Sigmoid colon (tissue), 7 donors: ENCODE results near the gene LARP6. TPM values are rescaled to one million over a fixed set of nuclear protein-coding genes. Genes with fewer than 3 reads are reported as not detected.
A peak's percentile ranks its signal among the peaks of the same experiment; 100 is the strongest.
"Not testable (repeated sequence)": the region's sequence is repeated elsewhere in the genome, so short reads cannot be mapped to it uniquely, and the experiment has no call there.

Experiments used
- DNase-seq: peaks from one replicate; pipeline ENCODE4 v3.0.0-alpha.2; 2019
- H3K27ac ChIP-seq, 4 donors: fragments of 200-600 bp; sonication (generic); one replicate each; pipeline ENCODE4 v1.5.1; 2016 to 2019; ENCODE audit warnings: mild to moderate bottlenecking in 1 of 4
- H3K27me3 ChIP-seq, 3 donors: fragments of 200-600 bp; sonication (generic); one replicate each; pipeline ENCODE4 v1.5.1; 2019; ENCODE audit warnings: mild to moderate bottlenecking in 1 of 3
- H3K36me3 ChIP-seq, 4 donors: fragments of 200-600 bp; sonication (generic); one replicate each; pipeline ENCODE4 v1.5.1; 2016 to 2019
- H3K4me1 ChIP-seq, 4 donors: fragments of 200-600 bp; sonication (generic); one replicate each; pipeline ENCODE4 v1.5.1; 2017 to 2019
- H3K4me3 ChIP-seq, 4 donors: fragments of 200-600 bp; sonication (generic); one replicate each; pipeline ENCODE4 v1.5.1; 2017 to 2019; ENCODE audit warnings: mild to moderate bottlenecking in 2 of 4, moderate library complexity in 1 of 4
- H3K9me3 ChIP-seq, 4 donors: fragments of 200-600 bp in 3 of 4; sonication (generic) in 3 of 4; one replicate each; pipeline versions ENCODE4 v1.5.1 to v1.6.1; 2013 to 2019
- CTCF ChIP-seq, 4 experiments: fragments of 450-650 bp in 3 of 4; fragments of 200-600 bp in 1 of 4; IDR thresholded peaks; one replicate each; pipeline ENCODE4 v1.5.1; 2016 to 2019; ENCODE audit warnings: antibody characterized with exemption in 4 of 4, mild to moderate bottlenecking in 3 of 4, moderate library complexity in 2 of 4
- EP300 ChIP-seq, 4 donors: sonication (generic); formaldehyde crosslinking; IDR thresholded peaks; one replicate each; pipeline ENCODE4 v1.6.1; 2017; ENCODE audit warnings: antibody characterized with exemption in 4 of 4
- POLR2A ChIP-seq, 2 donors: fragments of 450-650 bp; IDR thresholded peaks; one replicate each; pipeline ENCODE4 v1.6.1; 2016; ENCODE audit warnings: antibody characterized with exemption in 2 of 2, mild to moderate bottlenecking in 2 of 2, moderate library complexity in 2 of 2
- POLR2AphosphoS5 ChIP-seq, 4 donors: sonication (generic); formaldehyde crosslinking; IDR thresholded peaks; one replicate each; pipeline ENCODE4 v1.6.1; 2017; ENCODE audit warnings: antibody characterized with exemption in 4 of 4
- WGBS, 2 donors: extraction: QIAGEN DNeasy Blood & Tissue Kit; methylation state at CpG; one replicate each; pipeline ENCODE4 v1.1.7; 2013; 5-methylcytosine and 5-hydroxymethylcytosine counted together
- intact Hi-C: fragments of 100-400 bp; cut with DNase I; formaldehyde crosslinking; loops from one replicate; pipeline ENCODE4 v1.15.1; 2023
- polyA plus RNA-seq, 3 donors: library from polyadenylated mRNA; stranded (reverse); fragments of 200-250 nt; gene quantifications; one replicate each; pipeline ENCODE4 v1.2.3, GENCODE V29; 2013
- total RNA-seq, 4 donors: library from RNA; depleted of rRNA; stranded (reverse); fragments of >200 nt; gene quantifications; one replicate each; pipeline ENCODE4 v1.1.0, GENCODE V29; 2016
- donor health status: healthy with polysubstance abuse.
- donor health status: Bipolar disorder and iron deficiency.
- donor health status: healthy.

LARP6 gene
- total and polyA plus RNA-seq, 7 donors = 1.2 to 26.6 (median 13.7) TPM

- intact Hi-C loops = no loop called here
- Histone ChIP-seq H3K9me3 (no peaks in the 10 kb centered on the region), H3K4me3 (no peak overlapping the region), H3K4me1 (peaks cover 0 to 20% (median 8%) of the 10 kb centered on the region in 4 donors), H3K36me3 (no peaks in the 10 kb centered on the region), H3K27me3 (no peaks in the 10 kb centered on the region), H3K27ac (no peak overlapping the region)
- 91% methylated on average over 14 of the region's 14 CpGs for WGBS, 2 donors
- no peak for TF ChIP-seq CTCF (IDR thresholded peaks at IDR 0.05)
- no peak for TF ChIP-seq POLR2AphosphoS5 (IDR thresholded peaks at IDR 0.05)
- no peak for TF ChIP-seq EP300 (IDR thresholded peaks at IDR 0.05)
- TF ChIP-seq POLR2A (IDR thresholded peaks at IDR 0.05) = no peak
- no peak for DNase-seq
Observed at GRCh38 chr15:70859322-70859908, 5.5 kb upstream of the LARP6 start.

- H3K4me3 ChIP-seq, H3K36me3 ChIP-seq, H3K27me3 ChIP-seq, DNase-seq, intact Hi-C loops, H3K9me3 ChIP-seq, H3K27ac ChIP-seq: not testable (repeated sequence)
- WGBS, 2 donors = 88 to 94% methylated on average over 9 of the region's 9 CpGs
- H3K4me1 ChIP-seq = peaks cover 0 to 22% (median 10%) of the 10 kb centered on the region in 4 donors
Observed at GRCh38 chr15:70858614-70859321, 4.8 kb upstream of the LARP6 start.

DNA sequence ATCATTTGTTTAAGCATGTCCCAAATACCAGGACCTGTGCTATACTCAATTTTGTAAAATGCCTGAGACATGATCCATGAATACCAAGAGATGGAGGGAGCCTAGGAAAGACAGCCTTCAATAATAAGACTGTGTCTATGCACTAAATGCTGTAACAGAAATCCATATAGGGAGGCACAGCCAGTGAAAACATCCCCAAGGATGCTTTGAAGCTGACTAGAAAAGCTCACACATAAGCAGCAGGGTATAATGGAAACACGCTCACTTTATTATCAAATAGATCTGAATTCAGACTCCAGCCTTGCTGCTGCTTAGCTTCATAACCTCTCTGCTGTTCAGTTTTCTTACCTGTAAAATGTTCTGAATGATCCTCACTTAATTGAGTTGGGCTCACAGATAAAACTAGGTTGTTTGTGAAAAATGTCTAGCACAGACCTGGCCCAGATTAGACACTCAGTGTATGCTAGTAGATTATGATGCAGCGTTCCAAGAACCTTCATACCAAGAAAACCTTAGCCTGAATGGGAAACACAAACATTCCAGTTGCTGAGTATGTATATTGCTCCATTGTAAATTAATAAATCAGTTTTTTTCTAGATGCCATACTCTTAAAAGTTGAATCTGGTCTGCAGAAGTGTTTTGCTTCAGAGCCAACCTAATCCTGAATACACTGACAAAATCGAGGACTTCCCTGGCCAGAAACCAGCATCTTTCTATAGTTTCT is 3.8 kb upstream of the LARP6 start:
- peaks cover 0 to 30% (median 18%) of the 10 kb centered on the region in 4 donors for H3K4me1 ChIP-seq

DNA sequence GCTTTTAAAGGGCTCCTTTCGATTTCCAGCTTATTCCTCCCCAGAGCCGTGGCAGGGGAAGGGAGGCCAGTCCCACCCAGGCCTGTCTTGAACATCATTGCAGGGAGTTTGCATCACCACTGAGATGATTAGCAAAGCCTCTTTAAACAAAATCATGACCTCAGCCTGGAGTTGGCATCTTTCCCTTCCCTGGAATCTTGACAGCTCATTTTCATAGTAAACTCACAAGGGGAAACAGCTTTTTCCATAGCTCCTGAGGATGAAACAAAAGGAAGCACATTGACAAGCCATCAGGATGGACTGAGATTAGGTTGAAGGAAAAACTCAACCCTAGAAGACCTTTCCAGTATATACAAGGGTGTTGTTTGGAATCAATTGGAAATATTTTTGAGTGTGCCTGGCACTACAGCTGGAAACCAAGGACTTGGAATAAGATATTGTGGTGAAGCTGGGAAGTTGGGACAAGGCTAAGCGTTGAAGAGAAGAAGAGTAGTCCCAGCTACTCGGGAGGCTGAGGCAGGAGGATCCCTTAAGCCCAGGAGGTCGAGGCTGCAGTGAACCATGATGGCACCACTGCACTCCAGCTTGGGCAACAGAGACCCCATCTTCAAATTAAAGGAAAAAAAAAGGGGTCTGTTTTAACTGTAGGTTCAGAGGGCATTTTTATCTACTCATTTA is 3.1 kb upstream of the LARP6 start:
- Histone ChIP-seq H3K27ac (peak overlapping the region; percentile 47 to 90 (median 59)), H3K36me3 (no peaks in the 10 kb centered on the region), H3K4me1 (peaks cover 0 to 34% (median 23%) of the 10 kb centered on the region in 4 donors), H3K9me3 (no peaks in the 10 kb centered on the region), H3K27me3 (no peaks in the 10 kb centered on the region), H3K4me3 (no peak overlapping the region)
- no peak for TF ChIP-seq POLR2A (IDR thresholded peaks at IDR 0.05)
- TF ChIP-seq POLR2AphosphoS5 (IDR thresholded peaks at IDR 0.05) = peak in 3 of 4 donors; percentile 35 to 64 (median 52)
- peak; percentile 91 for DNase-seq
- intact Hi-C loops = no loop called here
- WGBS, 2 donors = 67 to 70% methylated on average over 5 of the region's 5 CpGs

More for the DNA sequence above, 3.8 kb upstream of the LARP6 start:
- DNase-seq = no peak
- intact Hi-C loops = no loop called here
- TF ChIP-seq POLR2A (IDR thresholded peaks at IDR 0.05) = no peak
- TF ChIP-seq CTCF (IDR thresholded peaks at IDR 0.05) = no peak
- TF ChIP-seq POLR2AphosphoS5 (IDR thresholded peaks at IDR 0.05) = no peak
- TF ChIP-seq EP300 (IDR thresholded peaks at IDR 0.05) = no peak
- H3K27me3 ChIP-seq = no peaks in the 10 kb centered on the region
- peak overlapping the region; percentile 29 to 90 (median 58) for H3K27ac ChIP-seq
- H3K9me3 ChIP-seq = no peaks in the 10 kb centered on the region
- H3K36me3 ChIP-seq = no peaks in the 10 kb centered on the region
- WGBS, 2 donors = 75 to 86% methylated on average over 3 of the region's 3 CpGs
- no peak overlapping the region for H3K4me3 ChIP-seq

DNA sequence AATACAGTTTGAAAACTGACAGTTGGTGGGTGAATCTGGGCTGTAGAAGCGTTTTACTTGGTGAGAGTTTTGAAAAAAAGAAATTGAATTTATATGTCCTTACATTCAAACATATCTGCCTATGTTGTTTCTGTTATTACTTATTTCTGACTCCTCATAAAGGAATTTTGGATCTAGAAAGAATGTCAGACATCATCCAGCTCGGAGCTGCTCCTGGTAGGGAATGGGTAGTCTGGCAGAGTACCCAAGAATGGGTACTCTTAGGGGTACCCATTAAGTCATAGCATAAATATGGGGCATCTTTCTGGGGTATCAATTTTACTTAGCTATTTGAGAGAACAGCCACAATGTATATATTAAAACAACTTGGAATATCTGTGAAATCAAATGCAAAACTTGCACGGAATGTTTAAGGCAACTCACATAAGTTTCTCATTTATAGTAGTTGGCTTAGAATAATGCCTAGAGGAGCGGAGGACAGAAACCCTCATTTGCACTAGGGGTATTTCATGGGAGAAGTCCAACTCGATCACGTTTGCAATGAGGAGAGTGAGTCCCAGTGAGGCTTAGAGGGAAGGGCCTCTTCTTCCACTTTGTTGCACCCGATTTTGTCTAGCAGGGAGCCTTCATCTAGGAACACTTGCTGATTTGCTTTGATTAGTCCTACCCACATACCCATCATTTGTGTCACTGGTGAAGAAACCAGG is 2.4 kb upstream of the LARP6 start:
- H3K9me3 ChIP-seq = no peaks in the 10 kb centered on the region
- H3K27me3 ChIP-seq = no peaks in the 10 kb centered on the region
- intact Hi-C loops = no loop called here
- DNase-seq = no peak
- peaks cover 0 to 34% (median 23%) of the 10 kb centered on the region in 4 donors for H3K4me1 ChIP-seq
- peak overlapping the region; percentile 23 to 90 (median 59) for H3K27ac ChIP-seq
- H3K36me3 ChIP-seq = peaks cover 0 to 1% (median 0%) of the 10 kb centered on the region in 4 donors
- TF ChIP-seq POLR2AphosphoS5 (IDR thresholded peaks at IDR 0.05) (no peak), CTCF (IDR thresholded peaks at IDR 0.05) (no peak), POLR2A (IDR thresholded peaks at IDR 0.05) (no peak), EP300 (IDR thresholded peaks at IDR 0.05) (no peak)
- no peak overlapping the region for H3K4me3 ChIP-seq
- 74 to 79% methylated on average over 7 of the region's 7 CpGs for WGBS, 2 donors
